ENCODE measurements around the gene HP. TPM values are rescaled to one million over a fixed set of nuclear protein-coding genes. Genes with fewer than 3 reads are reported as not detected.
A peak's percentile ranks its signal among the peaks of the same experiment; 100 is the strongest.
"Not testable (repeated sequence)": the region's sequence is repeated elsewhere in the genome, so short reads cannot be mapped to it uniquely, and the experiment has no call there.

The HP gene
- not detected in 2 replicates for total RNA-seq (2014; rRNA removed; shearing (Covaris generic))

- not testable (repeated sequence) for DNase-seq (ENCODE audit: low spot score)
These were observed at the start of gene HP for GRCh38 chr16:72054254-72054847. HP (plus strand) TSS chr16:72054505; CDS start chr16:72054653, 148 bp downstream.

- not testable (repeated sequence) for DNase-seq (ENCODE audit: low spot score)
These were observed 46.3 kb upstream of the HP start for GRCh38 chr16:72008065-72008423.

- peak; percentile 97 for DNase-seq (ENCODE audit: low spot score)
These were observed 45.7 kb upstream of the HP start, which contains the start of gene DHODH for GRCh38 chr16:72008424-72009216. DHODH (plus strand) TSS chr16:72008744; CDS start chr16:72008765, 21 bp downstream.

- DNase-seq (ENCODE audit: low spot score) = no peak
These were observed 44.5 kb upstream of the HP start for GRCh38 chr16:72009779-72010178.

- no peak for DNase-seq (ENCODE audit: low spot score)
These were observed 41.7 kb upstream of the HP start for GRCh38 chr16:72012607-72013006.

- DNase-seq (ENCODE audit: low spot score) = peak; percentile 17
These were observed 40.9 kb upstream of the HP start for GRCh38 chr16:72013389-72013788.

GRCh38 chr16:72013888-72014581, 40.3 kb upstream of the HP start:
- peak; percentile 7 for DNase-seq (ENCODE audit: low spot score)

GRCh38 chr16:72014675-72015074, 39.6 kb upstream of the HP start:
- DNase-seq (ENCODE audit: low spot score) = no peak

- no peak for DNase-seq (ENCODE audit: low spot score)
These were observed 39.2 kb upstream of the HP start for GRCh38 chr16:72015124-72015523.

GRCh38 chr16:72018470-72018869, 35.8 kb upstream of the HP start:
- DNase-seq (ENCODE audit: low spot score) = no peak

- no peak for DNase-seq (ENCODE audit: low spot score)
These were observed 33.3 kb upstream of the HP start for GRCh38 chr16:72021043-72021442.

- no peak for DNase-seq (ENCODE audit: low spot score)
These were observed 32.2 kb upstream of the HP start for GRCh38 chr16:72022127-72022526.

- no peak for DNase-seq (ENCODE audit: low spot score)
These were observed 30.3 kb upstream of the HP start for GRCh38 chr16:72023962-72024361.

GRCh38 chr16:72024862-72025382, 29.4 kb upstream of the HP start:
- DNase-seq (ENCODE audit: low spot score) = no peak

- DNase-seq (ENCODE audit: low spot score) = no peak
These were observed 28.7 kb upstream of the HP start for GRCh38 chr16:72025404-72026114.

- DNase-seq (ENCODE audit: low spot score) = no peak
These were observed 26.5 kb upstream of the HP start for GRCh38 chr16:72027669-72028378.

- DNase-seq (ENCODE audit: low spot score) = no peak
These were observed 24.6 kb upstream of the HP start for GRCh38 chr16:72029567-72030271.

GRCh38 chr16:72033437-72033836, 20.9 kb upstream of the HP start:
- DNase-seq (ENCODE audit: low spot score) = no peak

GRCh38 chr16:72036098-72036497, 18.2 kb upstream of the HP start:
- no peak for DNase-seq (ENCODE audit: low spot score)

GRCh38 chr16:72042157-72042660, 12.1 kb upstream of the HP start:
- DNase-seq (ENCODE audit: low spot score) = peak; percentile 35
